ENCODE measurements around the gene PLCB1. TPM values are rescaled to one million over a fixed set of nuclear protein-coding genes. Genes with fewer than 3 reads are reported as not detected.
"Not testable (repeated sequence)": the region's sequence is repeated elsewhere in the genome, so short reads cannot be mapped to it uniquely, and the experiment has no call there.

PLCB1 gene
- total RNA-seq, 1 donor from 2014 or later, result 48.3 TPM

DNA sequence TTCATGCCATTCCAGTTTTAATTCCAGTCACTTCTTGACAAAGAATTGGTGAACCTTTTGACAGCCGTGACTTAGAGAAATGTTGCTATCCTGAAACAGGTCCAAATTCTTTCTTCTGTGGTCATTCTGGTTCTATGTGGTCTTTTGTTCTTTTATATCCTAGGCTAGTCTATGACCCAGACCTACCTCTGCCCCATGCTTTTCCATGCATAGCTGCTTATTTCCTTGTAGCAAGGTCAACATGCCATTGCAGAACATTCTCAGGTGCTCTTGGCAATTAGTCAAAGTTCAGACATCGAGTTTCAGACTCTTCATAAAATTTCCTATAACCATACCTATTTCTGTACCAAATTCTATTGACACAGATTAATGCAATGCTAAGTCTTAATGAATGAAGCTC lies 202.6 kb downstream of the PLCB1 start:
- DNase-seq (ENCODE audit: low spot score), result no peak

DNA sequence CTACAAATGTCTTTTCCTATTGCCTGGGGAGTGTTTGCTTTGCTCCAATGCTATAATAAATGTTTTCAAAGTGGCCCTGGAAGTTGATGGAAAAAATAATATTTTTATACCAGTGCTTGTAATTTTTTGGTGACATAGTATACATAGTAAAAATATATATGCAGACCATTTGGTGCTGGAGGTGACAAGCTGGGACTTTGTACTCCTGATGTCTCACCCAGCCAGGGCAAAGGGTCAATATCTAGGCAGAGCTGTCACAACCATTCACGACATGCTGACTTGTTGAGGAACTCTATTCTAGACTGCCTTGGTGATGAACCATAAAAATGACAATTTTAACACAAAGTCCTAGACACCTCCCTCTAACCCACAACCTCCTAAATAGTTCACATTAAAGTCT lies 203.0 kb downstream of the PLCB1 start:
- no peak for DNase-seq (ENCODE audit: low spot score)

- no peak for DNase-seq (ENCODE audit: low spot score)
These were observed 203.6 kb downstream of the PLCB1 start for GRCh38 chr20:8335495-8336195.

DNA sequence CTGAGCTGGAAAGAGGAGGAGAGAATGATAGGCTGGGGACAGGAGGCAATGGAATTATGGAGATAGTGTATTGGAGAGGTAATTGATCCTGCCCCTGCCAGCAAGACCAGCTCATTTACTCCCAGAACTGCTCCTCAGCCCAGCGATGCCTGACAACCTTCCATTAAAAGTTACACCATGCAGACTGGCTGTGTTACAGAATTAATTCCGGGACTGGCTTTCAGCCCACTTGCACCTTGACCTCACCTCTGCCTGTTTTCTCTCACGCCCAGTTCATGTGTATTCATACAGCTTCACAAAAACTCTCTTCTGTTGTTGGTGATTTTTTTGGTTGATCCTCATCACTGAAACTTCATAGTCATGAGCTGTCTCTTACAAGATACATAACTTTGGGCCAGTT lies 207.3 kb downstream of the PLCB1 start:
- DNase-seq (ENCODE audit: low spot score), result no peak

DNA sequence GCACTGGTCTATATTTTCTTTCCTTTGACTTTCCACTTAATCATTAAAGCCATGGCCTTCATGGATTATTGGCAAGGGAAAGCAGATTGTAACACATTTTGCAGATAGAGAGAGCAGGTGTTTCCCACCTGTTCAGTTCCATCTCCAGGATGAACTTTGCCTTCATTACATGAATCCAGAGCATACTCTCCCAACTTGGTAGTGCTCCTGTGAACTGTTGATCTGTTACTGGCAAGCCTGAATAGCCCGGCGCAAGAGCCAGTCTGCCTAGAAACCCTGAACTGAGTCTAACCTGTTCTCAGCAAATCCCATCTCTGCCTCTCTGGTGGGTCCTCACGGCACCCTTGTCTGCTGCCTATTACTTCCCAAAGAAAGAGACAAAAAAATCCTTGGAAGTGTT lies 210.3 kb downstream of the PLCB1 start:
- no peak for DNase-seq (ENCODE audit: low spot score)

- no peak for DNase-seq (ENCODE audit: low spot score)
These were observed 212.0 kb downstream of the PLCB1 start for GRCh38 chr20:8344106-8344505.

DNA sequence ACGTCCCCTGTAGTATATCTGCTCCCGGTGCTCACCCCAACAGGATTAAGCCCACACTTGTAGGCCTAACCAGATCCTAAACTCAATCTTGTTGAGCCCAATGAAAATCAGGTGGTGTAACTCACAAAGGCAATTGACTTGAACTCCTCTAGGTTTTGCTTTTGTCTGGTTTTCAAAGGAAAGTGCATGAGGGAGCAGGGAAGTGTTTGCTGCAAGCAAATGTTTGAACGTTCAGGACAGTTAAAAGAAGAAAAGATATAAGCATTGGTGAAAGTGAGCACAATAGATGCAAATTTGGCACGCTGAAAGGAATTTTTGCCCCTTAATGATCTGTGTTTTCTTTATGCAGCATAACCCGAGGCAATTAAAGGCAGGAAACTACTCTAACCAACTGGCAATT lies 212.6 kb downstream of the PLCB1 start:
- DNase-seq (ENCODE audit: low spot score), result no peak

- DNase-seq (ENCODE audit: low spot score), result no peak
These were observed 214.7 kb downstream of the PLCB1 start for GRCh38 chr20:8346700-8347270.

GRCh38 chr20:8350225-8350624 lies 218.2 kb downstream of the PLCB1 start:
- not testable (repeated sequence) for DNase-seq (ENCODE audit: low spot score)

GRCh38 chr20:8352486-8352885 lies 220.4 kb downstream of the PLCB1 start:
- DNase-seq (ENCODE audit: low spot score), result no peak

DNA sequence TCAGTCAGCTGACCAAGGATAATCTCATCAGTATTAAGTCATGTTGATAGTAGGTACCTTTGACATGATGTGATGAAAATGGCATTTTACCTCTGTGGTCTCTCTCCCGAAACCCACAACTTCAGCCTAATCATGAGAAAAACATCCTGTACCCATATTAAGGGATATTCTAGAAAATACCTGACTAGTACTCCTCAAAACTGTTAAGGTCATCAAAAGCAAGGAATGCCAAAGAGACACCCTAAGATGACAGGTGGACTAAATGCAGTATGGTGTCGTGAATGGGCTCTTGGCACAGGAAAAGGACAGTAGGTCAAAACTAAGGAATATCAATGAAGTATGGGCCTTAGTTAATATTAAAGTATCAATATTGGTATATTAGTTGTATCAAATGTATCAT lies 221.4 kb downstream of the PLCB1 start:
- no peak for DNase-seq (ENCODE audit: low spot score)

DNA sequence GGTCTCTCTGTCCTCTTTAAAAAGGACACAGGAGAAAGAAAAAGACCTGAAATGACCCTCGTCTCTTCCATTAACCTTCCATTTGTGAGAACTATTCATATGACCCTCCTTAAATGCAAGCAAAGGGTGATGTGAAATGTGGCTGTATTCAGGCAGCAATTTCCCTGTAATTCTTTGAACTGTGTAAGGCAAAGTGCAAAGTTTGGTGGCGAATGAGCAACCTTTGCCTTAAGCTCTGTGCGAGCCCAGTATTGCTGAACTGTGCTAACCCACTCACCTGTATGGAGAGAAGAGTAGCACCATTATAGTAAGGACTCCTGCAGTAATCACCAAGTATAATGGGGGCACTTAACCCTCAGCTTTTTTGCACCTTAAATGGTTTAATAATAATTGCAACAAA lies 223.4 kb downstream of the PLCB1 start:
- no peak for DNase-seq (ENCODE audit: low spot score)

GRCh38 chr20:8356806-8357205 lies 224.7 kb downstream of the PLCB1 start:
- DNase-seq (ENCODE audit: low spot score), result no peak

DNA sequence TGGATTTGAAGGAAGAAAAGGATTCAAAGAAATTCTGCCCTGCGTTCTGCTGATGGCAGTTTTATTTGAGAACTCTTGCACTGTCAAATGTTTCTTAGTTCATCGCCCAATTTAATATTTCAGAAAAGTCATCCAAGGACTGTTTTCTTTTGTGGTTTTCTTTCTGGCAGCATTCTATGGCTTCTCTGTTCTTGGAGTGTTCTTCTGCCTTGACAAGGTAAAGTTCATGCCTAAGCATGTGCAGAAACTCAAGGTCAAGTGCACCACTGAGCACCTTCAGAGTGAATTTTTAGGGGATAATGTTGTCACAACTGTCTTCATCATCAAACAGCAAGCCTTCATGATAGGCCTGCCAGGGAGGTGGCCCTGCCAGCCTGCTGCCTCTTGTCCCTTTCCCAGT lies 225.6 kb downstream of the PLCB1 start:
- no peak for DNase-seq (ENCODE audit: low spot score)

GRCh38 chr20:8360035-8360434 lies 228.0 kb downstream of the PLCB1 start:
- DNase-seq (ENCODE audit: low spot score), result no peak

DNA sequence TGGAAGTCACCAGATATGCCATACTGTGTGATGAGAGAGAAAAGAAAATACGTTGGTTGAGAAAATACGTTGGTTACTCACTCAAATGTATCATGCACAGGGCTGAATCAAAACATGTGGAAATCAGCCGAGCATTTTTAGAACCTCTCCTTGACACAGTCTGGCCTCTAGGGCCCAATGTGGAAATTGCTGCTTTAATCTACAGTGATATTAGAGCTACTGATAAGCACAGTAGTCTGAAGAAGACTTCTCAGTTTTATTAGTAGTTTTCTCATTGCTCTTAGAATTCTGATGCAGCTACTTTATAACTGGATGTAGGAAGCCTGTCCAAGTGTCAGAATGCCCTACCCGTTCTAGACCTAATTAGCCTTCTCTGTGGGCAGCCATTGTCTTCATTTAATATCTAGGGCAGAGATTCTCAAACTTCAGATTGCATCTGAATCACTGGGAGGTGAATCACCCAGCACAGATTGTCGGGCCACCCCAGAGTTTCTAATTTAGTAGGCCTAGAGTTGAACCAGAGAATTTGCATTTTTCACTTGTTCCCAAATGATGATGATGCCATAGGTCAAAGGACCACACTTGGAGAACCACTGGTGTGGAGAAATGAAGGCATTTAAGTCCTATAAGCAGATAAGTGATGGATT lies 229.1 kb downstream of the PLCB1 start:
- no peak for DNase-seq (ENCODE audit: low spot score)

DNA sequence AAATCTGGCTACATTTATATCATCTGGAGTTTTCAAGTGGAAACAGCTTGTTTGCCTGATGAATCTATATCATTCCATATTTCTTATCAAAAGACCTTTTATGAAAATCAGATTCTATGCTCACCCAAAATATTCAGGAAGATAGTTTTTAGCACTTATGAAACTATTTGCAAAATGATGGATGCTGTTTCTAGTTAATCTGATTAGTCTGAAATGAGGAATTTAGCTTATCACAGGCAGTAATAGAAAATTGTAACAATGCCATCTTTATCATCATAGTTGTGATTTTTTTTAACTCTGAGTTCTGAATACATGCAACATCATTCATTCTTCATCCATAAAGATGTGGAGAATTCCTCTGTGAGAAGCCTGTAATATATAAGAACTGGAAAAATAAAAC lies 229.7 kb downstream of the PLCB1 start:
- no peak for DNase-seq (ENCODE audit: low spot score)

DNA sequence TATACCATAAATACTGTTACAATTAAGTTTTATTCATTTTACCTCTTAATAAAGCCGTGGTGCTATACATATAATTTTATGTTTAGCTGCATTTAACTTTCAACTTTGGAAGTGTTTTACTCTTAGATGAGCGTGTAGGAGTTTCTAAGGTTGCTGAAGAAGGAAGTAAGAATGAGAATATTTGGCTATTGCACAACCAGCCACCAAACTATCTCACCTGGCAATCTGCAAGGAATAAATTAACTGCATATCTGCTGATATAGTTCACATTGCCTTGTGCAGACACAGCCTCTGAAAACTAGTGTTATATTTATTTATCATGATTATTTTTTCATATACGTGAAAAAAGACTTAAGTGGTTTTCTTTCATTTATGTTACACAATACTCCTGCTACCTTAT lies 230.4 kb downstream of the PLCB1 start:
- DNase-seq (ENCODE audit: low spot score), result no peak

DNA sequence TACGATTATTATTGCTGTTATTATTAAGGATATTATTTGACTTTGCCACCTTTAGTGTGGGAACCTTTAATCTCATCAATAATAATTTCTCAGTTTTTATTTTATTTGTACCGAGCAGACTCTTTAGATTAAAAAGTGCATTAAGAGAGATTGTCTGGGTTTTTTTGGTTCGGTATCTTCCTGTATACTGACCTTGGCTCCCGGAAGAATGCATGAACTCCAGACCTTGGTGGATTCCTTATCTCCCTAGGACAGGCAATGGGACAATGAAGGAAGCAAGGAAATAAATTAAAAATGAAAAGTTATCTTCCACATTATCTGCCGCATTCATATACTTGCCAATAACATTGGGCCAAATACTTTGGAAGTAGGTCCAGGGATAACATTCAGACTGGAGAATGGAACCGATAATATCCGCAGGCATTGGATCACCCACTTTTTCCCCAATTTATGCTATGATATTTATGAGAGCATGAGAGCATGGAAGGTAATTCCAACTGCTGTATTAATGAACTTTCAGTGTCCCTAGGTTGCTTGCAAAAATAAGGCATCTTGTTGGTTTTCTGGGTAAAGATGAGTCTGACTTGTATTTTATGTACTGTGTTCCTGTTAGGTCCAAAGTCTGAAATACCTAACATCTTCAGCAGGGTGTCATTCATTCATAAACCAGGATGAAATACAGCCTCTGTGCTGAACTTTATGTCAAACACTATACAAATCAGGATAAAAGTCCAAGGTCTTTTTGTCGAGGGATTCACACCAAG lies 232.1 kb downstream of the PLCB1 start:
- DNase-seq (ENCODE audit: low spot score), result no peak

GRCh38 chr20:8364734-8365078 lies 232.6 kb downstream of the PLCB1 start:
- no peak for DNase-seq (ENCODE audit: low spot score)

- no peak for DNase-seq (ENCODE audit: low spot score)
These were observed 233.6 kb downstream of the PLCB1 start for GRCh38 chr20:8365634-8366033.

DNA sequence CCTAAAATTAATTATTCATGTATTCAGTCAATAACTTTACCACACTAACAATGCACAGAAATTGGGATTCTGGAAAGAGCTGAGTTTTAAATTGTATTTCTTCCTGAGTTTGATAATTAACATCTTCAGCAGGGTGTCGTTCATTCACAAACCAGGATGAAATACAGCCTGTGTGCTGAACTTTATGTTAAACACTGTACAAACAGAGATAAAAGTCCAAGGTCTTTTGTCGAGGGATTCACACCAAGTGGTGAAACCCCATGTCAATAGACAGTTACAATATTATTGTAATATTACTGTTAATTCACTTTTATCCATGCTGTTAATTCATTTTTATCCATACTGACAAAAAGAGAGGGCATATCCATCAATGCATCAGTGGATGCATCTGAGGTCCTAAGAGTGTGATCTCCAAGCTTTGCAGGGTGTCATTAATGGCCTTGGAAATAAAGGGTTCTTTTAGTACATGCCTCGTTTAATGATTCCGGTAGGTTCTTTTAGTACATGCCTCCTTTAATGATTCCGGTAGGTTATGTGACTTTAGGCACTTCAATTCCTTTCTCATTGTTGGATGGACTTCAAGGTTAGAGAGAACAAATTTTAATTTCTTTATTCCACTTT lies 234.3 kb downstream of the PLCB1 start:
- DNase-seq (ENCODE audit: low spot score), result no peak
